A673 (cell line): ENCODE results near the gene BRPF1.

Experiments used
- CTCF ChIP-seq: fragments of 300-800, 200-600 bp; sonication (generic); conservative IDR thresholded peaks from 2 replicates; pipeline ENCODE4 v1.5.1; 2017; ENCODE audit warnings: low read depth, mild to moderate bottlenecking, antibody characterized with exemption, low read length, moderate library complexity, mixed read lengths
- EZH2 ChIP-seq: fragments of 200-600 bp; sonication (generic); IDR thresholded peaks from 2 replicates; pipeline ENCODE4 v1.6.1; 2017; ENCODE audit warnings: borderline replicate concordance, low read depth, mild to moderate bottlenecking, mixed read lengths, antibody characterized with exemption, low read length; ENCODE audit not compliant: poor library complexity, severe bottlenecking

GRCh38 chr3:9744162-9744561 is 12.6 kb downstream of the BRPF1 start:
- TF ChIP-seq CTCF = no peak
- TF ChIP-seq EZH2 = no peak
